GM21526 (cell line): Measurements from ENCODE around the gene ALG5.

Experiments used
- ATAC-seq: cut with Tn5 transposase; IDR thresholded peaks from one replicate; pipeline ENCODE4 v1.9.1; 2021; ENCODE audit warnings: moderate library complexity; ENCODE audit not compliant: unreplicated experiment, low FRiP score

The ALG5 gene

DNA sequence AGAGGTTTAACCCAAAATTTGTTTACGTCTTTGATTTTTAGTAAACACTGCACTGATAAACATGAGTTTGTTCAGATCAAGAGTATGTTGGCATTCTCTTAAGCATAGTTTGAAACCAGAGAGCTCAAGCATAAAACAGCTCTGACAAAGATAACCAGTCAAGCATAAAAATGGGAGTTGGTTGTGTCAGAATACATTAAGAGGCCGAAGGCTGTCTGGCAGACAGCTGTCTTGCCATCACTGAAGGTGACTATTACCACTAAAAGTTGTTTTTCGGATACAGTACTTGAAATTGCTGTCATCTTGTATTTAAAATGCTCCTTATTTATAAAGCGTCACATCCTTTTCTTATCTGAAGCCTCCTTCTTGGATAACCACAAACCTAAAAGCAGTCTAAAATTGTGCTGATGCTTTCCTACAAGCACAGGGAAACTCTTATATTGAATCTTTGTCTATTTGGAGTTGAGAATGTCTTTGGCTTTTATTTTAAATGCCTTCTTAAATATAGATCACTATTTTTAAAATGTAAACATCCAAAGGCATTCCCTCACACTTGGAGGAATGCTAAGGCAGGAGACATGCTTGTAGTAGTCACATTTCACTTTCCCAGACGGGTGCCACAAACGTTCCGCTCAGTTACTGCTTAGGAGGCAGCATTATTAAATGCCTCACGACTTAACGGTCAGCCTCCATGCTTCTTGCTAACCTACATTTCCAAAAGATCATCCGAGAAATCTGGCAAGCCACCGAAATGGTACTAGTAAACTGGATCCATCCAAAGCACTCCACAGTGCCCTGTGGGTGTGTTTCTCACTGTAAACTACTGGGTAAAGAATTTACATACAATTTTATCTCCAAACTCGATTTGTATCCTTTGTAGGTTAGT, 80.7 kb downstream of the ALG5 start:
- ATAC-seq = no peak

DNA sequence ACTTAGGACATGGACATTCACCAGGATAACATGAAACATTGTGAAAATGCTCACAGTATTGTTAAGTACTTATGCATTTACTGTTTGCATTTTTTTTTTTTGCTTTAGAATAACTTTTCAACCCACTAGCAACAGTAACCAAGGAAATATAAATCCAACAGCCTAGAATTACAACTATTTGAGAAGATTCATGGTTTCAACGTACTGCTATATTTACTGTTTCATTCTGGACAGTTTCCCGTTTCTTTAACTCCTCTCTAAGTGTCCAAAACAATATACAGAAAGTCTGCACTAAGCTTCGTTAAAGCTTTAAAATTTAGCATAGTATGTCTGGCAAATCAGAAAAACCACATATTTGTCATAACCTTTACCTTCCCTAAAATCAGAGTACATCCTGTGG, 81.8 kb downstream of the ALG5 start:
- ATAC-seq = no peak

DNA sequence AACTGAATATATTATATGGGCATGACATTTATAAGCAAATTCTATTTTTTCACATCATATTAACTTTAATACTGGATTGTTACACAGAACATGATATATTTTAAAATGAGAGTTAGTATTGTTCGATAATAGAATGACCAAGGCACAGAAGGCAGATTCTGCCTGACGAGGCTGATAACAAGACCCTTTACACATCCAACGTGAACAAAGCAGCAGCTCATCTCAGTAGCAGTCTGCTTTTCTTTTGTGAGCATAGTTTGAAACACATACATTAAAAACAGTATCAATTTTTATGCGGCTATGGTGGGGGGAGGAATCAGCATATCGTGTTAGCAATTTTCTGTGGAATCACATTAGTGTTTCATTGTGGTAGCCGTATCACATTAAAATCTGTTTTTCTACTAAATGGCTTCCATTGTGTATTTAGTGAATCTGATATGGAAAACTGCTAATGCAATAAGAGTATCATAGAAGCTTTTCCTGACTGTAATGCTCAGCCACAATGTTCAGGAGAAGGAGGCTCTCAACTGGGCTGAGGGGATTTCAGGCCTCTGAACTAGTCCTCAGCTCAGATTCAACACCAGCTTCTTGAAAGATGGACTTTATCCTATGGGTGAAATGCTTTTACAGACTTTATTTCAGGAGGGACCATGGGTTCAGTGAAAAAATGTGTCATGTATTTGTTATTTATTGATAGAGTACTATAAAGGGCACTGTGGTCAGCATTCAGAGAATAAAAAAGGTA, 83.1 kb downstream of the ALG5 start:
- no peak for ATAC-seq

DNA sequence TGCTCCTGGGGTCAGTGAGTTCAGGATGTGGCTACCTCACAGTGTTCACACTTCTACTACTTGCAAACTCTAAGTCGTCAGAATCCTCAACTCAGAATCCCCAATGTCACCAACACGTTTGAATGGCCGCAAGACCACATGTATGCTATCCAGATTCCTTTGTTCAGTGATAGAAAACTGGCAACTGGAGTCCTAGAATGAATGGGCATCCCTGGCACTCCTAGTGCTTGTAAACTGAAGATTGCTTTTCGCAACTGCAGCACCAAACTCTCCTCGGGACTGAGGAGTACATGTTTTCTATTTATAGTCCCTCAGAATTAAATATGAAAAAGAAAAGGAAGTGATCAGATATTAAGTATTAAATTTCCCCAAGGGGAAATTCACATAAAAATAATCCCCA, 84.0 kb downstream of the ALG5 start:
- ATAC-seq = no peak

DNA sequence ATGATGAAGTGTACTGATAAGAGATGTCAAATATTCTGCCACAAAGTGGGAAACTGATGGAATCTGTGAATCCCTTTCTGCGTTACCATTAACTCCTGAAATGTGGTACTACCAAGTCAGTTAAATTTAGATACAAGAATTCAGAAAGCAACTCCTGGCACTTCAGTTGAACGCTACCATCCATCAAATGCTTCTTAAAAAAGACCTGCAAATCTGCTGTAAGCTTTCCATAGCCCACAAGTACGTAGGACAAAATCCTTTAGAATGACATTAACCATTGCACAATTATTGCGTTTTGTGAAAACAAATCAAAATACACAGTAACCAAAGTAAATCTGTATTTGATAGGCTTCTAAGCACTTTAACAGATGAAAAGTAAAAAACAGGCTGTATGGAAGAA, 84.5 kb downstream of the ALG5 start:
- ATAC-seq = no peak

DNA sequence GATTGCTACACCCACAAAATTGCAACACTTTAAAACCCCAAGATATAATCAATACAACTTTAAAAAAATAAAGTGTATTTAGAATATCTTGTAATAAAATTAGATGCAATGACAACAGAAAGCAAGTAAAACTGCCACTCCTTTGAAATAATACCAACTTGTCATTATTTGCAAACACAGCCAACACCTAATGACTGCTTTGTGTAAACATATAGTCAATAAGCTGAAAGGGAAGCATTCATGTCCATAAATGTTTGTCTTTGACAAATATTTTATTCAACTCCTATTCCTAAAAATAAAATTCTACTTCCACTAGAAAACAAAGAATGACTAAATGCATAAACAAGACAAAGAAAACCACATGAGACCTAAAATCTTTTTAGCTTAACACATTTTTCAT, 85.7 kb downstream of the ALG5 start:
- no peak for ATAC-seq

DNA sequence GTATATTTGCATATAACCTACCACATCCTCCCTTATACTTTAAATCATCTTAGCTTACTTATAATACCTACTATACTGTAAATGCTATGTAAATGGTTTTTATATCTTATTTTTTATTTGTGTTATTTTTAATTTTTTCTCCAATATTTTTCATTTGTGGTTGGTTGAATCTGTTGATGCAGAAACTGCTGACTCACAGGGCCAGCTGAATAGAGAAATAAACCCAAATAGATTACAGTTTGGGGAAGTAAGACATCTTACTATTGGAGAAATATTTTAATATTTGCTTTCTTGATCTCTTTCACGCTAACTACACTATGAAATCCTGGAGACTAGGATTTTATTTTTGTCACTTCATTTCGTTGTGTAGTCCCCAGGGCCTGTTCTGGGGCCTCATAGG, 86.2 kb downstream of the ALG5 start:
- no peak for ATAC-seq

DNA sequence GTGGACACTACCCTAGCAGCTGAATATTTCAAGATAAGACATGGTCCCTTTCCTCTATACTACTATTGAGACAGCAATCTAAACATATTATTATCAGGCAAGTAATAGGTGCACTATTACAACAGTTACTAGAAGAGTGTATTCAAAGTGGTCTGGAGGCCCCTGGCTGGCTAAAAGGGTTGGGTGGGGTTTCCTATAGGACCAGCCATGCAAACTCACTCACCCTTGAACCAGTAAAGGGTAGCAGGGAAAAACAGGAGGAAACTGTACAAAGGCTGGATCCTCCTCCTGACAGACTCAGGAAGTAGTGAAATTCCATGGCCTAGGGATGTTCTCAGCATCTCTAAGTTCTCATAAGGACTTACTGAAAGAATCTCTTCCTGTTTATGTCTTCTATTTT, 86.8 kb downstream of the ALG5 start:
- no peak for ATAC-seq

DNA sequence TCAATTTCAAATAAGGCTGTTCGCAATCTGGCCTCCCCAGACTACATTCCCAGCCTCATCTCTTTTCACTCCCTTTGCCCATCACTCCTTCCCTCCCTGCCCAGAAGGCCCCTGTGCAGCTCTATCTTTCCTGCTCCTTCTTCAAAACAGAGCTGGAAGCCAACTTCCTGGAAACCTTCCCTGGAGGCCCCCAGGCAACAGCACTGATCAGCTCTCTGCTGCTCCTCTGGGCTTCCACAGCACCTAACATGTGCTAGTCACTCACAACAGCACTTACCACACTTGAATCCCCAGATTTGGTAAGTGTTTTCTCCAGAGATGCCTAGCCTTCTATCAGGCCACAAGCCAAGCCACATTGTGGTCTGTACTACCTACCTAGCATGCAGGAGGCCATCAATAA, 88.6 kb downstream of the ALG5 start:
- ATAC-seq = no peak

DNA sequence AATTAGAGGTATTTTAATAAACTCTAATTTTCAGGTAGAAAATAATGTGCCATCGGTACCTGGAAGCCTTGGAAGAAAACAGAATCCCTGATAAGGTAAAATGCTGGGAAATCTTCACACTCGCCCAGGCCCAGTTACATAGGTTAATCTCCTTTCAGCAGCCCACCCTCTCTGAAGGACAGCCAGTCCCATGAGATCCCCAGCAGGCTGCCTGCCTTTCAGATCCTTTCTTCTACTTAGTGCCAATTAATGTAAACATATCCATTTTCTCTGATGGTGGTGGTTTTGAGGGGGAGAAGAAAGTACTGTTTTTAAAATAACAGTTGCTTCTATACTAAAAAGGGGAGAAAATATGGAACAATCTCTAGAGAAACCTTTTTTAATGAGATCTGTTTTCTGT, 91.3 kb downstream of the ALG5 start:
- ATAC-seq = no peak

DNA sequence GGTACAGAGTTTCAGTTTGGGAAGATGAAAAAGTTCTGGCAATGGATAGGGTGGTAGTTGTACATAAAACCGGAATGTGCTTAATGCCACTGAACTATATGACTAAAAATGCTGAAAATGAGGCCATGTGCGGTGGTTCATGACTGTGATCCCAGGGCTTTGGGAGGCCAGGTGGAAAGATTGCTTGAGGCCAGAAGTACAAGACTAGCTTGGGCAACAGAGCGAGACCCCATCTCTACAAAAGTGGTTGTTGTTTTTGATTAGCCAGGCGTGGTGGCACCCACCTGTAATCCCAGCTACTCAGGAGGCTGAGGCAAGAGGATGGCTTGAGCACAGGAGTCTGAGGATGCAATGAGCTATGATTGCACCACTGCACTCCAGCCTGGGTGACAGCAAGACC, 91.9 kb downstream of the ALG5 start:
- no peak for ATAC-seq

DNA sequence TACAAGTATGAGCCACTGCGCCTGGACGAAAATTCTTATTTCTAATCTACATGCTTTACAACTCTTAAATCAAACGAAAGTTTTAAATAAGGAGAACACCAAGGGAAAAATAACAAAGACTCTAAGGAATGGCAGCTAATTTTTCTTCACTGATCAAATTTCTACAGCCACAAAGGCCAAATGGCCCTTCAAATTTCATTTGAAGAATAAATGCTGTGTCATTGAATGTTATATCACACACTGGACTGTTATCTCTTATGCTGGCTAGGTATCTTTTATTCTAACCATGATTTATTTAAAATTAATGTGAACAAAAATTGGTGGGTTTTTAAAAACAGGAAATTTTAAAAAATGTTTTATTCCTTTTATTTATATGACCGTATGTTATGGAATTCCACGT, 93.2 kb downstream of the ALG5 start:
- no peak for ATAC-seq

DNA sequence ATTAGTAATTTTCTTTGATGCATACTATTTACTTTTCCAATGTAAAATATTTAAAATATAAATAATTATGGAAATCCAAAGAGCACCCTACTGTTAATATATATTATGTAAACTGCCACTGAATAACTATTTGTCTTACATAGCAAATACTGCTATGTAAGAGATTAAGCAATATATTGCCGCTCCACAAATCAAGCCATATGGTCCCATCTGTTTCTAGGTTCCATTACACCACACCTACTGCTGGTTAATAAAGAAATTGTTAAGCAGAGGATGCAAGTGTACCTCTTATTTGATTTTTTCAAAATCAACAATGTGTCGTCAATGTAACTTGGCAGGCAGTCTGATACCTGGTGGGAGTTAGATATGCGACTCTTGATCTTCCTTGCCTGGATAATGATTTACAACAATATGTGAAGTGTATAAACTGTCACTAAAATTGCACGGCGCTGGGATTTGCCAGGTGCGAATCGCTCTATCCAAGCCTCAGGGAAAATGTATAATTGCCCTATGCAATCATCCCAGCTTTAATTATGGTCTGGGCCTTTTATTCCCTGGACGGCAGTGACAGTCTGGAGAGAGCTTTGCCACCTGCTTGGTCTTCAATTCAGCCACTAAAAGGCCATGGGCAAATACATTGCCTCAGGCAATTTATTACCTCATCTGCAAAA, 95.1 kb downstream of the ALG5 start:
- ATAC-seq = no peak
